Uterus (tissue), 2 donors: ENCODE results near the gene ZFYVE28.

Experiments
- CTCF ChIP-seq, 4 experiments: fragments of 200-600 bp in 2 of 4; fragments of 450-650 bp in 2 of 4; sonication (generic) in 2 of 4; IDR thresholded peaks; one replicate each; pipeline ENCODE4 v1.5.1; 2016 to 2019; ENCODE audit warnings: antibody characterized with exemption in 4 of 4, mild to moderate bottlenecking in 2 of 4, moderate library complexity in 1 of 4
- POLR2A ChIP-seq, 2 donors: fragments of 450-650 bp; IDR thresholded peaks; one replicate each; pipeline ENCODE4 v1.6.1; 2016; ENCODE audit warnings: antibody characterized with exemption in 2 of 2, mild to moderate bottlenecking in 1 of 2, moderate library complexity in 1 of 2

DNA sequence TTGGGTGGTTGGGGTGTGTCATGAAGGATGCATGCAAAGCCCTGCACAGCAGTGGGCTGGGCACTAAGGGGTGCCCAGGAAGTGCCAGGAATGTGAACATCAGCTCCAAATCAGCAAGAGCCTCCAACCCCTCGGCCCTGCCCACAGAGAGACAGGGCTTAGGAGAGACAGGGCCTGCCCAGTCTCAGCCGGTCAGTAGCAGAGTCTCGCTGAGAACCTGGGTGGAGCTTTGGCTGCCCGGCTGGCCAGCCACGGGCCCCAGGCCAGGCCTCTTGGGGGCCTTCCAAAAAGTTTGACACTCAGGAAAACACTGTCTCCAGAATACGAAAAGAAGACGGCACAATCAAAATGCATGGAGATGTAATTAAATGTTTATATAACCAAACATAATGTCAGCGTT lies 152.3 kb downstream of the ZFYVE28 start:
- TF ChIP-seq CTCF (IDR thresholded peaks at IDR 0.05) (no peak), POLR2A (IDR thresholded peaks at IDR 0.05) (no peak)
